Measurements from ENCODE around the gene NMU.

GRCh38 chr4:55633903-55634302 lies 2.2 kb downstream of the NMU start:
- TF ChIP-seq SUZ12 (IDR thresholded peaks at IDR 0.05; ENCODE audit: extremely low read depth, insufficient read depth, insufficient read length) (no peak), ZNF274 (IDR thresholded peaks at IDR 0.05; ENCODE audit: low read depth, low read length) (no peak)
